ENCODE results near the gene CIC. TPM values are rescaled to one million over a fixed set of nuclear protein-coding genes. Genes with fewer than 3 reads are reported as not detected.

CIC gene
- total and polyA plus RNA-seq, 10 of the 15 experiments (the other 5 are each of a cell fraction or from before 2014, with no cell fraction given), result 0.18 to 50.6 (median 7.1) TPM

- H4K20me1 ChIP-seq (ENCODE audit: control insufficient read depth, insufficient read depth), result no peaks in the 10 kb centered on the region; the same call in 1 of the 2 replicates
- H3K79me2 ChIP-seq (ENCODE audit: control insufficient read depth, insufficient read depth, low read length), result no peaks in the 10 kb centered on the region
- H3K27ac ChIP-seq (ENCODE audit: control insufficient read depth, insufficient read depth), result no peak overlapping the region
- H3K4me2 ChIP-seq (ENCODE audit: control insufficient read depth, insufficient read depth), result no peak overlapping the region
- H2AFZ ChIP-seq (ENCODE audit: control insufficient read depth, low read depth, low read length), result no peak overlapping the region
- intact Hi-C loops (cut with micrococcal nuclease; ENCODE audit: unreplicated experiment), result no loop called here
- no TSS peak for BruUV-seq (replicated peaks)
- TF ChIP-seq ATF3 (IDR thresholded peaks at IDR 0.05; ENCODE audit: borderline replicate concordance, extremely low read depth, low read depth, low read length), result no peak
- no peak for TF ChIP-seq NR2F1 (conservative IDR thresholded peaks at IDR 0.05)
- peaks cover 30 to 36% of the 10 kb centered on the region in 2 experiments; a peak in 3 of 4 replicates for H3K36me3 ChIP-seq (ENCODE audit: control insufficient read depth in 2 of 2, insufficient read depth in 2 of 2, low read length in 1 of 2)
- no peaks in the 10 kb centered on the region for H3K27me3 ChIP-seq (replicated peaks in 1 of 2; ENCODE audit: control insufficient read depth in 2 of 2, insufficient read depth in 2 of 2, low read length in 1 of 2)
- ChIA-PET SMC1A (ENCODE audit: uncharacterized antibody, unreplicated experiment) (interaction anchor here (0.7 kb wide), 1 partner anchor 14 kb away, joined by 4 read pairs; no protein-coding TSS in a partner anchor), POLR2A (no interaction called here), CTCF (interaction anchor here (1.0 to 1.8 kb wide), 4 partner anchors 9 to 200 kb away, joined by 3 to 6 read pairs (median 4); partner anchors contain the start of gene GSK3A), RAD21 (ENCODE audit: unreplicated experiment) (interaction anchor here (1.4 to 2.3 kb wide), 2 partner anchors 10 to 63 kb away, joined by 3 to 5 read pairs; no protein-coding TSS in a partner anchor)
- H3K9ac ChIP-seq (ENCODE audit: control insufficient read depth, insufficient read depth, low read length), result no peak overlapping the region
- DNase-seq (ENCODE audit: low read depth, low spot score), result no peak
- no peaks in the 10 kb centered on the region for H3K9me3 ChIP-seq (replicated peaks; ENCODE audit: control insufficient read depth, insufficient read depth, low read length)
- no peak for ATAC-seq
- FAIRE-seq, result no peak
- in situ Hi-C loops (cut with MboI), result no loop called here
- no peak overlapping the region for H3K4me3 ChIP-seq
- H3K4me1 ChIP-seq (ENCODE audit: control insufficient read depth, insufficient read depth, low read length), result no peaks in the 10 kb centered on the region
- WGBS (ENCODE audit: insufficient coverage, insufficient replicate concordance, low lambda C conversion rate, missing lambda C conversion rate), result 76% methylated on average over 6 of the region's 7 CpGs
Measured at GRCh38 chr19:42233106-42233505, 35.9 kb upstream of the CIC start.

- peak; percentile 40; the same call in 1 of the 2 replicates for TF ChIP-seq POLR2A (IDR thresholded peaks at IDR 0.05; ENCODE audit: low read depth, low read length)
- TF ChIP-seq NR2C2 (IDR thresholded peaks at IDR 0.05; ENCODE audit: borderline replicate concordance, control insufficient read depth, insufficient read length, low read depth), result no peak
- intact Hi-C loops (cut with micrococcal nuclease; ENCODE audit: unreplicated experiment), result no loop called here
- no peak overlapping the region for H3K9ac ChIP-seq (ENCODE audit: control insufficient read depth, insufficient read depth, low read length)
Measured at GRCh38 chr19:42233678-42234292, 35.3 kb upstream of the CIC start.

More at GRCh38 chr19:42233678-42234292, 35.3 kb upstream of the CIC start:
- no peaks in the 10 kb centered on the region for H3K4me1 ChIP-seq (ENCODE audit: control insufficient read depth, insufficient read depth, low read length)
- DNase-seq (ENCODE audit: low read depth, low spot score) (no peak), ATAC-seq (no peak), FAIRE-seq (no peak)
- 93% methylated on average over 6 of the region's 6 CpGs for WGBS (ENCODE audit: insufficient coverage, insufficient replicate concordance, low lambda C conversion rate, missing lambda C conversion rate)
- ChIA-PET SMC1A (ENCODE audit: uncharacterized antibody, unreplicated experiment) (interaction anchor here (0.7 kb wide), 1 partner anchor 14 kb away, joined by 4 read pairs; no protein-coding TSS in a partner anchor), CTCF (interaction anchor here (1.0 to 1.8 kb wide), 3 partner anchors 11 to 200 kb away, joined by 3 to 6 read pairs (median 4); no protein-coding TSS in a partner anchor), POLR2A (interaction anchor here (1.2 kb wide), 1 partner anchor 14 kb away, joined by 3 read pairs; the partner anchor contains the start of gene ZNF526), RAD21 (ENCODE audit: unreplicated experiment) (interaction anchor here (1.4 to 2.3 kb wide), 2 partner anchors 9 to 63 kb away, joined by 3 to 5 read pairs; no protein-coding TSS in a partner anchor)
- H3K4me3 ChIP-seq, result no peak overlapping the region
- no peak overlapping the region for H3K27ac ChIP-seq (ENCODE audit: control insufficient read depth, insufficient read depth)
- peaks cover 1% of the 10 kb centered on the region for H3K79me2 ChIP-seq (ENCODE audit: control insufficient read depth, insufficient read depth, low read length)
- in situ Hi-C loops (cut with MboI), result no loop called here
- no peak overlapping the region for H3K4me2 ChIP-seq (ENCODE audit: control insufficient read depth, insufficient read depth)
- H4K20me1 ChIP-seq (ENCODE audit: control insufficient read depth, insufficient read depth), result no peaks in the 10 kb centered on the region
- H3K36me3 ChIP-seq (ENCODE audit: control insufficient read depth in 2 of 2, insufficient read depth in 2 of 2, low read length in 1 of 2), result peaks cover 30 to 34% of the 10 kb centered on the region in 2 experiments; a peak in 3 of 4 replicates
- no peaks in the 10 kb centered on the region for H3K27me3 ChIP-seq (replicated peaks in 1 of 2; ENCODE audit: control insufficient read depth in 2 of 2, insufficient read depth in 2 of 2, low read length in 1 of 2)
- H3K9me3 ChIP-seq (replicated peaks; ENCODE audit: control insufficient read depth, insufficient read depth, low read length), result no peaks in the 10 kb centered on the region
- no peak overlapping the region for H2AFZ ChIP-seq (ENCODE audit: control insufficient read depth, low read depth, low read length)
- BruUV-seq (replicated peaks), result no TSS peak

All from GM12878 (cell line).